AML-193 (cell line): ENCODE results near the gene TSHZ1.

Experiments used
- DNase-seq, 2 experiments: peaks; one replicate each; lab custom pipeline; 2025; lab: John Stamatoyannopoulos, UW

Gene TSHZ1

DNA sequence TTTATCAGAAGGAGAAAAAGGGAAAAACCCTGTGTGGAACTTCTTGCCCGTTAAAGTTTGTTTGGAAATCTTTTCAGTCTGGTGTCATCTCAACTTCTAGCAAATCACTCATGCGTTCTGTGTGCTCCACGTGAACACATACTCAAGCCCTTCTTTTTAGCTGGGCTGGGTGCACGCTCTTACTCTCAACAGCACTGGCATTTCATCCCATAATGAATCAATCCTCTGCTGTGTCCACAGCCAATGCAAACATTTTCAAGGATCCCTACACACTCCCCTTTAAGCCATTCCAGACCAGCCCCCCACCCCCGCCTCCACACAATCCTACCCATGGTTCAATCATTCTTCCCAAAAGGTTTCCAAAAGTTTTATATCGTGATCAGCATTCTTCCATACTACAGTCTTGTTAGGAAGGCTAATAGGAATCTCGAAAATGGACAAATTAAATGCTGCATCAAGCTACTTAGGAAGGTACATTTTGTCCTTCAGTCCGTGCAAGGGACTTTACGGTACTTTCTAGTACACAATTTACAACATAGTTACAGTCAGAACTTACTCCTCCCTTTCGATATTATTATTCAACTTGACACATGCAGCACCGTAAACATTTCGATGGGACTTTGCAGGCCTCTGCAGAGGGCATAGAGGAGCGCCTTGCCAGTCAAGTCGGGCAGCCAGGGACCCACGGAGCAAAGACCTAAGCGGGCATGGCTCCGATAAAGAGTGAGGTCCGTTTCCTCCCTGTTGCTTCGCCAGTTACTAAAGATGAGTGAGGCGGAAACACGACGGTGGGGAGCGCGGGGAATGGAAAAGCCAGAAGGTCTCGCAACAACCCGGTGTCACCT is 3.1 kb upstream of the TSHZ1 start:
- DNase-seq, result peak; percentile 22 to 25

GRCh38 chr18:75208155-75208835 is 2.3 kb upstream of the TSHZ1 start:
- DNase-seq, result peak; percentile 35 to 43

DNA sequence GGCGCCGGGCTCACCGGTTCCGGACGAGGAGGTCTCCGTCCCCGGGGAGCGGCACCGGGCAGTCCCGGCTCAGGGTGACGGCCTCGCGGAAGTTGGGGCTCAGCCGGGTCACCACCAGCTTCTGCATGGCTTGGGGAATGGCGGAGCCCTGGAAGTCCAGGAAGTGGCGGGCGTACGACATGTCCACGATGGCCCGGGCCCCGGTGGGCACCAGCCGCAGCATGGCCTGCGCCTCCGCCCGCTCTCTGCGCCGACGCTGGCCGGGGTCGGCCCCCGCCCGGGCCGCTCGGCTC is 1.8 kb upstream of the TSHZ1 start:
- DNase-seq, result no peak

- DNase-seq, result peak; percentile 83
Observed at GRCh38 chr18:75209129-75209950, 1.3 kb upstream of the TSHZ1 start, which contains the start of gene PTGR3. PTGR3 (minus strand) TSS chr18:75209139; CDS start chr18:75209058, 81 bp downstream.

DNA sequence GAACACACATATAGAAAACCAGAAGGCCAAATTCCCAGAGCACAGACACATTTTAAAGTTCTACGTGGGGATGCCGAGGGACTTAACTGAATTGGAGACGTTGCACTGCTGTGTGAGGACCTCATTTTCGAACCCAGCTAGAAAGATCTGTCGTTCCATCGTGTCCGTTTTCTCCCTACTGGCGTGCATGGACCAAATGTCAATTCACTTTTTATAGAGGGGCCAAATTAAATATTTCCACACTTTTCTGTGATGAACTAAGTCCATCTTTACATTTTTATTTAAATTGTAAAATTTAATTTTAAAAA is 692 bp upstream of the TSHZ1 start:
- peak in 1 of 2 experiments; percentile 36 for DNase-seq

DNA sequence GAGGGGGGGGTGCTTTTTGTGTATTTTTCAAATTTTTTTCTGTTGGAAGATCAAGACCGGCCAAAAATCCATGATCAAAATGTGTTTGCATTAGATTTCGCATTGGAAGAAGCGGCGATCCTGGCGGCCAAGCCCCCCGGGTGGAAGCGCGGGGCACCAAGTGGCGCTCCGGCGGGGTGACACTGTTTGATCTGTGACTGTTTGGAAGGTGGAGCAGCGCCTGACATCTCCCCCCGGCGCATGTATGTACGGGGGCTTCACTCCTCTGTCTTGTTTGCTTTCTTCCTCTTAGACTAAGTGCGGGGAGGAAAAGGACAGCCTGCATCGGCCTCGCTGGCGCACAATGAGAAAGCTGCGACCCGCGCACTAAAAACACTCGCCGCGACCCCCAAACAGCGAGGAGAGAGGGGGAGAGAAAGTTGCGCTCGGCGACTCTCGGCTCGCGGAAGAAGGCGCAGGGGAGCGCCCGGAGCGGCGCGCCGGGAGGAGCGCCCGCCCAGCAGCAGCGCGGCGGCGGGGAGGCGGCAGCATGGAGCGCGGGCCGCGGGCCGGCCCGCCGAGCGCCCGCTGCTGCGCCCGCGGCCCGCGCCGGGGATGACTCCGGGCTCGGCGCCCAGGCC is 515 bp downstream of the TSHZ1 start:
- no peak for DNase-seq

- no peak for DNase-seq
Observed at GRCh38 chr18:75211626-75211952, 992 bp downstream of the TSHZ1 start.

DNA sequence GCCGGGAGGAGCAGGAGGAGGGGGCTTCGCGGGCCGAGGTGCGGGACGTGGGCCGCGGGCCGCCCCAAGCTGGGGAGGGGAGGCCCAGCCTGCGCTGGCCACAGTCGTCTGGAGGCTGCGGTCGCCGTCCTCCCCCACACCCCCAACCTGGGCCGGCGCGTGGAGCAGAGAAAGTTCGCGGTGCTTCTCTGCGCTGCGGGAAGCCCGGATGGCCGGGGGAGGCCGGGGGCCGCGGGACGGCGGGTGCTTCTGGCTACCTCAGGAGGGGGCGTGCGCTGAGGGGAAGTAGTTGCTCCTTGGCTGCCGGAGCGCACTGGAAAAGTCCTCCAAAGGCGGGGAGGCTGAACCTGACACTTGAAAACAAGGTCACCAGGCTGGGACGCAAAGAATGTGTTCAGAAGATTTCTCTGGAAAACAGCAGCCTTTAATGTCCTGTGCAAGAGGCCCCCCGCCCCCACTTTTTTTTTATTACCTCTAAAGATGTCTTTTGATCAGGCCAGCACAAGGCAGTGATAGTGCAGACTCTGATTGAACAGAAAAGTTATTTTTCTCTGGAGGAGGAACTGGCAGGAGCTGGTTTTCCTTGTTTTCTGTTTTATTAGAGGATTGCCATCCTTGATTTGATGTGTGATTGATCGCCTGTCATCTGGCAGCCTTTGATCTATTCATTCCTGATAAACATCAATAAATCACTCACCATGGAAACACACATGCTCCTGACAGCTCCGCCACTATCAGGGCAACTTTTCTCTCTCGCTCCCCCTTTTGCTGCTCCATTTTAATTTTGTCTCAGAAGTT is 1.6 kb downstream of the TSHZ1 start:
- peak; percentile 29 to 48 for DNase-seq

DNA sequence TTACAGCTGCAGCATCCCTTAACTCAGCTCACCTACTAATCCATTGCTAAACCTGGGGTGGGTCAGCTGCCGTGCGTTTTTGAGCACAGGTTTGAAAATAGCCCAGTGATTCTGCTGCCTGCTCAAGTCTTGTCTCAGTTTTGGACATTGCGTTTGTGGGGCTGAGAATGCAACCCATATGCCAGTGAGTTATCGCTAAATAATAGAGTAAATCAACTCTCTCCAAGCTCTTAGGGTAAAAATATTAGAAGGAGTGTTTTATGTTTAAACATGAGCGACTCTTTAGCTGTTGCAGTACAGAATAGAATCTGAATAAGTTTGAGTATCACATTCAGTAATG is 2.1 kb downstream of the TSHZ1 start:
- DNase-seq, result no peak

GRCh38 chr18:75213611-75214331 is 3.2 kb downstream of the TSHZ1 start:
- no peak for DNase-seq

DNA sequence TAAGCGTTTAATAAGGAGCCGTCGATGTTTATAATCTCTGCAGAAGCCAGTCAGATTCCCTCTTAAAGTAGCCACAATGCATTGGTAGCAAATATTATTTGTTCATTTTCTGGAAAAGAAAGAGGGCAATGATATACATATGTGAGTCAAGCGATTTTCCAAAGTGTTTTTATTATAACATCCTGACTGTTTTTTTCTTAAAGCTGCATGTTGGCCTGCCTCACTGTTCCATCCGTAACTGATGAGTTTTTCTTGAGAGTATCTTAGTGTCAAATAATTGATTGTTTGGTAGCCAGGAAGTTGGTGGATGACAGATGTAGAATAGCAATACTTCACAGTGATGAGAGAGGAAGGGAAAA is 3.7 kb downstream of the TSHZ1 start:
- DNase-seq, result no peak

- no peak for DNase-seq
Observed at GRCh38 chr18:75214766-75215510, 4.3 kb downstream of the TSHZ1 start.

- DNase-seq, result peak in 1 of 2 experiments; percentile 24
Observed at GRCh38 chr18:75215663-75216062, 5.1 kb downstream of the TSHZ1 start.

- DNase-seq, result no peak
Observed at GRCh38 chr18:75216212-75216910, 5.8 kb downstream of the TSHZ1 start.

GRCh38 chr18:75216911-75217689 is 6.5 kb downstream of the TSHZ1 start:
- no peak for DNase-seq

DNA sequence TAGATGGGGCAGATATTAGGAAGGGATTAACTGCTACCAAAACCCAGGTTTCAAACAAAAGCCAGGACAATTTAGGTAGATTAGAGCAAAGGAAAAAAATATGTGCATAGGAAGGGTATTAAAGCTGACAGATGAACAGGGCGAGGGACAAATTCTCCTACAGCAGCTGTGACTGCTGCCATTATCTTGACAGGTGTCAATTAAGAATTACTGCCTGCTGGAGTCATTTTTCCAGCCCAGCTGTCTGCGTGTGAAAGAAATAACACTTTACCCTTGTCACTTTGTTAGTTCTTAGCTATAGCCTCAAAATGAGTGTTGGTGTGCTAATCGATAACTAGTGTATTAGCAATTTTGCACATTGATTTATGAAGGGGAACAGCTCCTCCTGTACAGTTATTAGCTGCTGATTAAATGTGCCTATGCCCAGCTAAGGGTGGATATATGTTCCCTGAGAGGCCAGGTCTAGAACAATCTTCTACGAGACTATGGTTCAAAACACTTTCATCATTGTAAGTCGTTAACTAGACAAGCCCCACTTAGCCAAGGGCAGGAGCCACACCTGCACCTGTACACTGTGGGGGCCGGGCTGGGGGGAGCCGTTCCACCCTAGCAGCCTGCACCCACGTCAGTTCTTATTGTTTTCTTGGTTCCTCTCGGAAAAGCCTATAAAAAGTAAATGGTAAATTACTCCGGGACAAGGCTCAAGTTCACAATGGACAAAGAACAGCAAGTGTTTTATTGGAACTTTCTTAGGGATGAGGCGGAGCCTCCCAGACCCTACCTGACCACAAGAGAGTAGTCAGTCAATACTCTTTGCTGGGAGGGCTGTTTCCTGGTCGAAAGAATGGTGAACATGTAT is 7.7 kb downstream of the TSHZ1 start:
- DNase-seq, result no peak

- DNase-seq, result no peak
Observed at GRCh38 chr18:75219745-75220375, 9.3 kb downstream of the TSHZ1 start.
